Measurements from ENCODE around the gene SLC51A.
"Not testable (repeated sequence)": the region's sequence is repeated elsewhere in the genome, so short reads cannot be mapped to it uniquely, and the experiment has no call there.

SLC51A gene

GRCh38 chr3:196238612-196239560 lies 22.6 kb downstream of the SLC51A start:
- DNase-seq (ENCODE audit: low read depth in 3 of 3, low spot score in 1 of 3): no peak

DNA sequence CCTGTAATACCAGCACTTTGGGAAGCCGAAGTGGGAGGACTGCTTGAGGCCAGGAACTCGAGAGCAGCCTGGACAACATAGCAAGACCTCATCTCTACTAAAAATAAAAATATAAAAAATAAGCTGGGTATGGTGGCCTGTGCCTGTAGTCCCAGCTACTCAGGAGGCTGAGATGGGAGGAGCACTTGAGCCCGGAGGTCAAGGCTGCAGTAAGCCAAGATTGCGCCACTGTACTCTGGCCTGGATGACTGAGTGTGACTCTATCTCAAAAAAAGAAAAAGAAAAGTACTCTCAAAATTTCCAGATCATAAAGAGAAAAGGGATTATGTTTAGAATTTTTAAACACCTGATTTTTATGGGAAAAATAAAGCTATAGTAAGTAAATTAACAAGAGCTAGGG lies 24.1 kb downstream of the SLC51A start:
- DNase-seq (ENCODE audit: low read depth in 3 of 3, low spot score in 1 of 3): no peak

GRCh38 chr3:196241704-196242103 lies 25.4 kb downstream of the SLC51A start:
- no peak for DNase-seq (ENCODE audit: low read depth in 3 of 3, low spot score in 1 of 3)

GRCh38 chr3:196244166-196244565 lies 27.8 kb downstream of the SLC51A start:
- not testable (repeated sequence) for DNase-seq (ENCODE audit: low read depth in 3 of 3, low spot score in 1 of 3)

DNA sequence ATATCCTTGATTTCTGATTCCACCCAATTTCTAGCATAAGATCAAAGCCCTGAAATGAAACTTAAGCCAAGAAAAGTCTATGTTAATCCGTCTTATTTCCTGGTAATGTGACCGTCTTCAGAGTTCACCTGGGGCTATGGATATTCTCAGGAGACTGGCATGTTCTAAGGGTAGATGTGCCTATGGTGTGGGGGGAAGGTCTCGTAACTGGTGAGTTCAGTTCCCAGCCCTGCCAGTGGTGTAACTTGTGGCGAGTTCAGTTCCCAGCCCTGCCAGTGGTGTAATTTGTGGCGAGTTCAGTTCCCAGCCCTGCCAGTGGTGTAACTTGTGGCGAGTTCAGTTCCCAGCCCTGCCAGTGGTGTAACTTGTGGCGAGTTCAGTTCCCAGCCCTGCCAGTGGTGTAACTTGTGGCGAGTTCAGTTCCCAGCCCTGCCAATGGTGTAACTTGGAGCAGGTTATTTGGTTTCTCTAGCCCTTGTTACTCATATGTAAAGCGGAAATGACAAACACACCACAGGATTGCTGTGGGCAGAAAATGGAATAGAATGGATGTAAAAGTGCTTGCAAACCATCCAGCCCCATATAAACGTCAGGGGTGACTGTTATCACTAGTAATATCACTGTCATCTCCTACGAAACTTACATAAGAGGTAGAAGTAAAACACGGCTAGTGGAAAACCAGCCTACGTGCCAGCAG lies 30.4 kb downstream of the SLC51A start:
- DNase-seq (ENCODE audit: low read depth in 3 of 3, low spot score in 1 of 3): no peak

GRCh38 chr3:196251918-196252317 lies 35.6 kb downstream of the SLC51A start:
- DNase-seq (ENCODE audit: low read depth in 3 of 3, low spot score in 1 of 3): no peak

- no peak for DNase-seq (ENCODE audit: low read depth in 3 of 3, low spot score in 1 of 3)
Observed at GRCh38 chr3:196254376-196255283, 38.3 kb downstream of the SLC51A start.

DNA sequence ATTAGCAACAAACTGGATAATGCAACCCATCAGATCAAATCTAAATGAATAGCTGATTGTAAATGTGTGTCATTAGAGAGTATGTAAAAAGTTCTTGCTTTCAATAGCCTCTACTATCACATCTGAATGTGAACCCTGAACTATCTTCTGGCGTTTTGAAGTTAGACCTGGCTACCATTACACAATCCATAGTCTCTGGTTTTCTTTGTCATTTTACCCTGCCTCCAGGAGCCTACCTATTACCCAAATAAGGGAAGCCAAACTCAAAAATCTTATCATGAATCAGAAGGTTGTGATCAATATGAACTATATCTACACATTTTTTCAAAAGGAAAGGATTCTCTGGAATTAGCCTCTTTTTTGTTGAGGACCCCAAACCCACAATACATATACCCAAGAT lies 39.4 kb downstream of the SLC51A start:
- no peak for DNase-seq (ENCODE audit: low read depth in 3 of 3, low spot score in 1 of 3)

- DNase-seq (ENCODE audit: low read depth in 3 of 3, low spot score in 1 of 3): no peak
Observed at GRCh38 chr3:196260784-196261183, 44.5 kb downstream of the SLC51A start.

DNA sequence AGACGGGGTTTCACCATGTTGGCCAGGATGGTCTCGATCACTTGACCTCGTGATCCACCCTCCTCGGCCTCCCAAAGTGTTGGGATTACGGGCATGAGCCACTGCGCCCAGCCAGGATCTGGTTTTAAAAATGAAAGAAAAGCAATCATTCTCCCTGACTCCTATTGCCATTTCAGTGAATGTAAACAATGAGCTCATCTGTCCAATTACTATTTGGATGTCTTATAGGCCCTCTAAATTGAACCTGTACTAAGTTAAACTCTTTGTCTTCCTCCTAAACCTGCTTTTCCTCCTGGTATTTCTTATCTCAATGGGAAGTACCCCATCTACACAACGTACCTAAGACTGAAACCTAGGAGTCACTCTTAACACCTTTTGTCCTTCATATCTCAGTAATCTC lies 47.5 kb downstream of the SLC51A start:
- DNase-seq (ENCODE audit: low read depth in 3 of 3, low spot score in 1 of 3): no peak

DNA sequence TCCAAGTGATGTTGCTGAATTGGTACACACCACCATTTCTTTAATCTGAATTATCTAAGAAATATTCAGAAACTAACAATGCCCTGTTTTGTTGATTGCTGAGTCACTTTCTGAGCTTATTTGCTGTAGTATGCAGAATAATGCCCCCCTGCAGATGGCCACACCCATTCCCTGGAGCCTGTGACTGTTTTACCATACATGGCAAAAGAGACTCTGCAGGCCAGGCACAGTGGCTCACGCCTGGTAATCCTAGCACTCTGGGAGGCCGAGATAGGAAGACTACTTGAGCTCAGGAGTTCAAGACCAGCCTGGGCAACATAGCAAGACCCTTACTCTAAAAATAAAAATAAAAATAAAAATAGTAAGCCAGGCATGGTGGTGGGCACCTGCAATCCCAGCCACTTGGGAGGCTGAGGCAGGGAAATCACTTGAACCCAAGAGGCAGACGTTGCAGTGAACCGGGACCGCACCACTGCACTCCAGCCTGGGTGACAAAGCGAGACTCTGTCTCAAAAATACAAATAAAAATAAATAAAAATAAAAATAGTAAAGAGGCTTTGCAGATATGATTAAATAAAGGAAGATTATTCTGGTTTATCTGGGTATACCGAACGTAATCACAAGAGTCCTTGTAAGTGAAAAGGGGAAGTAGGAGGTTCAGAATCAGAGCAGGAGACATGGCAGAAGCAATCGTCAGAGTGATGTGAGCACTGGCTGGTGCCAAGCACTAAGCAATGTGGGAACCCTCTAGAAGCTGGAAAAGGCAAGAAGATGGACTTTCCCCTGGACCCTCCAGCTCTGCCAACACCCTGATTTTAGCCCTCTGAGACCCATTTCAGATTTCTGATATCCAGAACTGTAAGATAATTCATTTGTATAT lies 52.2 kb downstream of the SLC51A start:
- DNase-seq (ENCODE audit: low read depth in 3 of 3, low spot score in 1 of 3): no peak

GRCh38 chr3:196270499-196270898 lies 54.2 kb downstream of the SLC51A start:
- no peak for DNase-seq (ENCODE audit: low read depth in 3 of 3, low spot score in 1 of 3)

DNA sequence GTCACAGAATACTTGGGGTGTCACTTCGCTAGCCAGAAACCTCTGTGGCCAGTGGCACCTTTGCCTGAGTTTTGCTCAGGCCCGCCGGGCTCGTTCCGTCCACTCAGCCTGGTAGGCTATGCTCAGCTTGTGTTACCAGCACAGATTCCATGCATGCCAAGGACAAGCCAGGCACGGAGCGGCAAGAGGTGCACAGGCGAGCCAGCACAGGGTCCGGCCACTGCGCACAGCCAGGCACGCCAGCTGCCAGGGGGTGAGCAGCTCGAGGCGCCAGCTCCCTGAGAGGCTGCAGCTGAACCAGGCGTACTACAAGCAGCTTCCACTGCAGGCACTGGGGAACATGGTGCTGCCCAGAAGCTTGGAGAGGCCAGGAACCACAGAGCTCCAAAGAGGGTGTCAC lies 56.5 kb downstream of the SLC51A start:
- no peak for DNase-seq (ENCODE audit: low read depth in 3 of 3, low spot score in 1 of 3)

GRCh38 chr3:196273655-196274054 lies 57.3 kb downstream of the SLC51A start:
- no peak for DNase-seq (ENCODE audit: low read depth in 3 of 3, low spot score in 1 of 3)

GRCh38 chr3:196274585-196274984 lies 58.3 kb downstream of the SLC51A start:
- DNase-seq (ENCODE audit: low read depth in 3 of 3, low spot score in 1 of 3): peak; percentile 11 to 19 (median 19)

DNA sequence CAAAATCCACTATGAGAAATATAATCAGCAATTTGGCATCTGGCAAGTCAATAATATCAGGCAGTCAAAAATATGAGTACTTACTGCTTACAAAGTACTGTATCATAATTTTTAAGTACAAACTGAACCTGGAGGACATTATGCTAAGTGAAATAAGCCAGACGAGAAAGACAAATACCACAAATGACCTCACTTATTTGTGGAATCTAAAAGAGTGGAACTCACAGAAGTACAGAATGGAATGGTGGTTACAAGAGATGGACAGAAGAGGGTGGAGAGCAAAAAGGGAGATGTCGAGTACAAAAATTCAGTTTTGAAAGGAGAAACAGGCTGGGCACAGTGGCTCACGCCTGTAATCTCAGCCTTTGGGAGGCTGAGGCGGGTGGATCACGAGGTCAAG lies 58.8 kb downstream of the SLC51A start:
- no peak for DNase-seq (ENCODE audit: low read depth in 3 of 3, low spot score in 1 of 3)

- DNase-seq (ENCODE audit: low read depth in 3 of 3, low spot score in 1 of 3): no peak
Observed at GRCh38 chr3:196280689-196281440, 64.5 kb downstream of the SLC51A start.

- no peak for DNase-seq (ENCODE audit: low read depth in 3 of 3, low spot score in 1 of 3)
Observed at GRCh38 chr3:196281962-196282361, 65.6 kb downstream of the SLC51A start.
